Activated naive CD4-positive, alpha-beta T cell treated with anti-CD3 and anti-CD28 coated beads, Interleukin-2, amount 10 ng/mL, durations not matched to agents 7 days and 5 days (primary cell): ENCODE data around the gene SUPT3H.
A peak's percentile ranks its signal among the peaks of the same experiment; 100 is the strongest.

ENCODE experiments used
- CTCF ChIA-PET: fragments of 350-600 bp; sonication (Branson Sonifier 250); formaldehyde crosslinking; loops from one replicate; lab custom pipeline; 2021; ENCODE audit warnings: antibody characterized with exemption; lab: Charles Lee
- DNase-seq: peaks from one replicate; pipeline ENCODE4 v3.0.0-alpha.2; 2020
- H3K27ac Mint-ChIP-seq: one replicate; pipeline ENCODE4 v1.8.0; 2021; ENCODE audit warnings: mild to moderate bottlenecking, moderate library complexity, mixed read lengths
- H3K27me3 Mint-ChIP-seq: one replicate; pipeline ENCODE4 v1.8.0; 2021; ENCODE audit warnings: mild to moderate bottlenecking, mixed read lengths
- H3K36me3 Mint-ChIP-seq: one replicate; pipeline ENCODE4 v1.8.0; 2021; ENCODE audit warnings: mixed read lengths
- H3K4me1 Mint-ChIP-seq: one replicate; pipeline ENCODE4 v1.8.0; 2021; ENCODE audit warnings: mixed read lengths
- H3K4me3 Mint-ChIP-seq: one replicate; pipeline ENCODE4 v1.8.0; 2021; ENCODE audit warnings: mild to moderate bottlenecking, moderate library complexity, mixed read lengths
- H3K9me3 Mint-ChIP-seq: one replicate; pipeline ENCODE4 v1.8.0; 2021; ENCODE audit warnings: mixed read lengths

Gene SUPT3H

DNA sequence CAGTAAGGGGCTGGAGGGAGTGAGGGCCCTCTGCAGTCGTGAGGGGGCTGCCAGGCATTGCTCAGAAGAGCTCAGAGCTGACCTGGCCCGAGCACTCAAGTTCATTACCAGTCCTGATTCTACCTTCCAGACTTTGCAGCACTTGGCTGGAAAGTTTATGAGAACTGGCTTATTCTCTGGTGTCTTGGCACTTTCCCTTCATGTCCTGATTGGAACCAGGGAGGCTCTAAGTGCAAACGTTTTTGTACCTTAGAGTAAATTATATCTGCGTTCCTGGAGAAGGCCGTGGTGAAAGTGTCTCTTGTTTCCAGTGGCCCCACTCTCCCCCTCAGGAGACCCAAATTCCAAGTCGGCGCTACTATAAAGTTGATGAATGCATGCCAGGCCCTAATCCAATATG, 587.9 kb downstream of the SUPT3H start:
- Mint-ChIP-seq H3K27ac (no peak overlapping the region), H3K27me3 (no peaks in the 10 kb centered on the region), H3K36me3 (peaks cover 17% of the 10 kb centered on the region), H3K4me3 (no peak overlapping the region), H3K4me1 (peaks cover 31% of the 10 kb centered on the region), H3K9me3 (peaks cover 11% of the 10 kb centered on the region)
- DNase-seq, result no peak
- CTCF ChIA-PET, result no interaction called here

- no peak overlapping the region for H3K4me3 Mint-ChIP-seq
- DNase-seq, result no peak
- no peaks in the 10 kb centered on the region for H3K27me3 Mint-ChIP-seq
- no peak overlapping the region for H3K27ac Mint-ChIP-seq
- peaks cover 20% of the 10 kb centered on the region for H3K36me3 Mint-ChIP-seq
- peaks cover 17% of the 10 kb centered on the region for H3K9me3 Mint-ChIP-seq
- peaks cover 31% of the 10 kb centered on the region for H3K4me1 Mint-ChIP-seq
- CTCF ChIA-PET, result no interaction called here
Measured at GRCh38 chr6:44789061-44789460, 588.7 kb downstream of the SUPT3H start.

GRCh38 chr6:44788387-44788981, 589.2 kb downstream of the SUPT3H start:
- Mint-ChIP-seq H3K36me3 (peaks cover 25% of the 10 kb centered on the region), H3K4me1 (peaks cover 31% of the 10 kb centered on the region), H3K27me3 (no peaks in the 10 kb centered on the region), H3K9me3 (peaks cover 22% of the 10 kb centered on the region), H3K27ac (no peak overlapping the region), H3K4me3 (no peak overlapping the region)
- CTCF ChIA-PET, result interaction anchor here (1.3 kb wide), 1 partner anchor 312 kb away, joined by 3 read pairs; no protein-coding TSS in a partner anchor
- no peak for DNase-seq

DNA sequence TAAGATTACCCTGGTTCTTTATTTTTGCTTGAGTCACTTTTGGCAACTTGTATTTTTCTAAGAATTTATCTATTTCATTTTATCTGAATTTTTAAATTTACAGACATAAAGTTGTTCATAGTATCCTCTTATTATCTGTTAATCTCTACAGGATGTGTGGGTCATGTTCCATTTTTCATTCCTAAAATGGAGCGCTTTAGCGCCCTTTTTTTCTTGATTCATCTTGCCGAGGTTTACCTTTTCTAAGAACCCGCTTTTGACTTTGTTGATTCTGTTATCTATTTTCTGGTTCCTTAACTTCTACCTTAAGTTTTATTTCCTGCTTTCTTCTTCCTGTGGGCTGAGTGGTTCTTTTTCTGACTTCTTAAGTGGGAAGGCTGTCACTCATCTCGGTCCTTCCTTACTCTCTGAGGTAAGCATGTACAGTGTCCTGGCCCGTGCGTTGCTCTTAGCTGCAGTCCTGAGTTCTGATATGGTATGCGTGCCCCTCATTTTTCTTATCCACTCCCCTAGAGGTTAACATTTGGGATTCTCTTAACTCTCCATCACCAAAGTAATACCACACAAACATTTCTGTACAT, 590.4 kb downstream of the SUPT3H start:
- peaks cover 31% of the 10 kb centered on the region for H3K4me1 Mint-ChIP-seq
- H3K9me3 Mint-ChIP-seq, result peaks cover 23% of the 10 kb centered on the region
- no peak overlapping the region for H3K4me3 Mint-ChIP-seq
- no peaks in the 10 kb centered on the region for H3K27me3 Mint-ChIP-seq
- peak; percentile 40 for DNase-seq
- CTCF ChIA-PET, result interaction anchor here (1.3 kb wide), 1 partner anchor 311 kb away, joined by 3 read pairs; no protein-coding TSS in a partner anchor
- peak overlapping the region; percentile 67 for H3K27ac Mint-ChIP-seq
- H3K36me3 Mint-ChIP-seq, result peaks cover 27% of the 10 kb centered on the region

DNA sequence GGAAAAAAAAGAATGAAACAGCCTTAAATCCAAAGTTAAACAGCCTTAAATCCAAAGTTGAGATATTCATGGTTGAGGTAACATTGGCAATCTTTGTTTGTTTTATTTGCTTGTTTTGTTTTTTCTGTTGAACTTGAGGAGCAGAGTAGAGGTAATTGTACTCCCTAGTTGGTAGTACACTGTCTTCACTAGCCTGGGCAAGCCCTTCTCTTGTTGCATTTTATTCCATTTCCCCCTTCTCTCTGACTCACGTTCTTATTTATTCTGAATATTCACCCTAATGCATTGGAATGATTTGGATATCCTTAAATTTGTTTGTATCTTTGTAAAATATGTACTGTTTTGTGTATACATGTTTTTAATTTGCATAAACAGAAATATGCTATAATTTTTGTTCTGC, 592.6 kb downstream of the SUPT3H start:
- H3K27ac Mint-ChIP-seq, result no peak overlapping the region
- CTCF ChIA-PET, result no interaction called here
- peaks cover 20% of the 10 kb centered on the region for H3K9me3 Mint-ChIP-seq
- no peak for DNase-seq
- no peak overlapping the region for H3K4me3 Mint-ChIP-seq
- H3K27me3 Mint-ChIP-seq, result no peaks in the 10 kb centered on the region
- H3K36me3 Mint-ChIP-seq, result peaks cover 26% of the 10 kb centered on the region
- peaks cover 31% of the 10 kb centered on the region for H3K4me1 Mint-ChIP-seq

DNA sequence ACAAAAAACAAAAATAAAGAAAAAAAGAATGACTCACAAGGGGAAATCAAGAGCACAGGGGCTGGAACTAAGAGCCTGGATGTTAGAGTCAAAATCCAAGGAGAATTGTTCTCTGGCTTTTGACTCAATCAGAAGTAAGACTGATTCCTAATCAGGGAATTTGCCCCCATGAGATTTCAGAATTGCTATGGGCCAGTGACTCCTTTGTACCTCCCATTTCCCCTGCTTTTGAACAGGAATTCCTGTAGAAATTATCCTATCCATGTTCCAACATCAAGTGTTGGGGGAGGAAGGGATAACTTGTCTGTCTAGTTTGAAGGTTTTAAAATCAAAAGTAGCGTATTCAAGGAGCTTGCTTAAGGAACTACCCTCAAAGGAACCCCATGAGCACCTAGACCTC, 593.5 kb downstream of the SUPT3H start:
- no peaks in the 10 kb centered on the region for H3K27me3 Mint-ChIP-seq
- peaks cover 27% of the 10 kb centered on the region for H3K4me1 Mint-ChIP-seq
- no peak for DNase-seq
- no peak overlapping the region for H3K27ac Mint-ChIP-seq
- peaks cover 26% of the 10 kb centered on the region for H3K36me3 Mint-ChIP-seq
- no peak overlapping the region for H3K4me3 Mint-ChIP-seq
- CTCF ChIA-PET, result interaction anchor here (1.1 kb wide), 1 partner anchor 1146 kb away, joined by 5 read pairs; no protein-coding TSS in a partner anchor
- H3K9me3 Mint-ChIP-seq, result peaks cover 20% of the 10 kb centered on the region

DNA sequence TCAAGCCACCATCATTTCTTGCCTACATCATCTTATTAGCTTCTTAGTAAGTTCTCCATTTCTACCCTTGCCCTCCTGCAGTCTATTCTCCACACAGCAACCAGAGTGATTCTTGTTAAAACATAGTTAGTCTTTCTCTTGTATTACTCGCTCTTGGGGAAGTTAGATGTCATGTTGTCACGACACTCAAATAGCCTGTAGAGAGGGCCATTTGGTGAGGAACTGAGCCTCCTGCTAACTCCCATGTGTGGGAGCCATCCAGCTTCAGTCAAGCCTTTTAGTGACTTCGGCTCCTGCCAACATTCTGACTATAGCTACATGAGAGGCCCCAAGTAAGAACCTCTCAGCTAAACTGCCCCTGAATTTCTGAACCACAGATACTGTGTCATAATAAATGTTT, 594.8 kb downstream of the SUPT3H start:
- Mint-ChIP-seq H3K4me1 (peaks cover 14% of the 10 kb centered on the region), H3K27ac (no peak overlapping the region), H3K4me3 (no peak overlapping the region), H3K27me3 (no peaks in the 10 kb centered on the region), H3K36me3 (peaks cover 23% of the 10 kb centered on the region), H3K9me3 (peaks cover 18% of the 10 kb centered on the region)
- CTCF ChIA-PET, result no interaction called here
- no peak for DNase-seq

GRCh38 chr6:44781912-44782597, 595.7 kb downstream of the SUPT3H start:
- Mint-ChIP-seq H3K27ac (no peak overlapping the region), H3K36me3 (peaks cover 18% of the 10 kb centered on the region), H3K4me1 (peaks cover 6% of the 10 kb centered on the region), H3K4me3 (no peak overlapping the region), H3K27me3 (no peaks in the 10 kb centered on the region), H3K9me3 (peaks cover 15% of the 10 kb centered on the region)
- CTCF ChIA-PET, result no interaction called here
- DNase-seq, result no peak

- no peak overlapping the region for H3K4me3 Mint-ChIP-seq
- H3K27ac Mint-ChIP-seq, result no peak overlapping the region
- H3K36me3 Mint-ChIP-seq, result peaks cover 11% of the 10 kb centered on the region
- CTCF ChIA-PET, result no interaction called here
- H3K27me3 Mint-ChIP-seq, result peaks cover 7% of the 10 kb centered on the region
- no peaks in the 10 kb centered on the region for H3K4me1 Mint-ChIP-seq
- DNase-seq, result no peak
- H3K9me3 Mint-ChIP-seq, result peaks cover 16% of the 10 kb centered on the region
Measured at GRCh38 chr6:44780161-44780560, 597.6 kb downstream of the SUPT3H start.

- Mint-ChIP-seq H3K27ac (no peak overlapping the region), H3K27me3 (peaks cover 7% of the 10 kb centered on the region), H3K36me3 (peaks cover 8% of the 10 kb centered on the region), H3K4me1 (no peaks in the 10 kb centered on the region), H3K9me3 (peaks cover 10% of the 10 kb centered on the region), H3K4me3 (no peak overlapping the region)
- CTCF ChIA-PET, result no interaction called here
- DNase-seq, result no peak
Measured at GRCh38 chr6:44779130-44779826, 598.5 kb downstream of the SUPT3H start.
